Liver (tissue), 9 donors: ENCODE results near the gene COL11A2. TPM values are rescaled to one million over a fixed set of nuclear protein-coding genes. Genes with fewer than 3 reads are reported as not detected.

ENCODE experiments used
- DNase-seq: peaks from one replicate; pipeline ENCODE4 v3.0.0-alpha.2; 2017; ENCODE audit warnings: low spot score
- H3K27ac ChIP-seq, 2 donors: one replicate each; pipeline ENCODE4 v1.7.0; 2013; ENCODE audit warnings: inconsistent platforms in 2 of 2, low read length in 2 of 2, control low read depth in 1 of 2, low read depth in 1 of 2, mild to moderate bottlenecking in 1 of 2
- H3K27me3 ChIP-seq, 4 donors: one replicate each; pipeline versions ENCODE4 v1.6.1 to v1.7.0; 2013; ENCODE audit warnings: low read length in 3 of 4, inconsistent platforms in 1 of 4, mild to moderate bottlenecking in 1 of 4, moderate library complexity in 1 of 4; ENCODE audit not compliant: control insufficient read depth in 4 of 4, insufficient read depth in 4 of 4
- H3K36me3 ChIP-seq, 4 donors: one replicate each; pipeline versions ENCODE4 v1.6.1 to v1.7.0; 2013; ENCODE audit warnings: low read length in 3 of 4, mild to moderate bottlenecking in 3 of 4, low read depth in 1 of 4, moderate library complexity in 1 of 4; ENCODE audit not compliant: control insufficient read depth in 4 of 4, insufficient read depth in 3 of 4
- H3K4me1 ChIP-seq, 4 donors: one replicate each; pipeline versions ENCODE4 v1.6.1 to v1.7.0; 2013; ENCODE audit warnings: low read length in 3 of 4, mild to moderate bottlenecking in 3 of 4, moderate library complexity in 1 of 4; ENCODE audit not compliant: control insufficient read depth in 4 of 4, insufficient read depth in 4 of 4
- H3K4me3 ChIP-seq, 3 donors: one replicate each; pipeline versions ENCODE4 v1.6.1 to v1.7.0; 2013; ENCODE audit warnings: low read length in 3 of 3, control low read depth in 1 of 3, low read depth in 1 of 3, mild to moderate bottlenecking in 1 of 3
- H3K9ac ChIP-seq, 2 donors: one replicate each; pipeline ENCODE4 v1.7.0; 2013; ENCODE audit warnings: low read length in 2 of 2, mild to moderate bottlenecking in 2 of 2, moderate library complexity in 2 of 2, control low read depth in 1 of 2, low read depth in 1 of 2
- H3K9me3 ChIP-seq, 4 donors: one replicate each; pipeline versions ENCODE4 v1.6.1 to v1.7.0; 2013; ENCODE audit warnings: low read length in 3 of 4; ENCODE audit not compliant: control insufficient read depth in 4 of 4
- CTCF ChIP-seq: fragments of 150-350 bp; IDR thresholded peaks from 2 replicates; pipeline ENCODE4 v1.5.1; 2017; ENCODE audit warnings: improper control_type of control experiment, low read depth, low read length; ENCODE audit not compliant: missing input control
- EGR1 ChIP-seq, 2 donors: IDR thresholded peaks; 2 replicates each; pipeline ENCODE4 v1.6.1; 2016 to 2018; ENCODE audit warnings: antibody characterized with exemption in 2 of 2, low read depth in 2 of 2
- FOXA1 ChIP-seq: IDR thresholded peaks from 2 replicates; pipeline ENCODE4 v1.6.1; 2016; ENCODE audit warnings: antibody characterized with exemption
- GABPA ChIP-seq, 2 donors: IDR thresholded peaks in 1 of 2; conservative IDR thresholded peaks in 1 of 2; 2 replicates each; pipeline ENCODE4 v1.6.1; 2016; ENCODE audit warnings: antibody characterized with exemption in 2 of 2, mild to moderate bottlenecking in 1 of 2, moderate library complexity in 1 of 2
- HNF4A ChIP-seq, 2 donors: conservative IDR thresholded peaks; 2 replicates each; pipeline ENCODE4 v1.6.1; 2016; ENCODE audit warnings: antibody characterized with exemption in 2 of 2, mild to moderate bottlenecking in 2 of 2
- HNF4G ChIP-seq: IDR thresholded peaks from 2 replicates; pipeline ENCODE4 v1.6.1; 2016; ENCODE audit warnings: antibody characterized with exemption
- JUND ChIP-seq, 2 donors: IDR thresholded peaks; 2 replicates each; pipeline ENCODE4 v1.6.1; 2016; ENCODE audit warnings: antibody characterized with exemption in 2 of 2
- RAD21 ChIP-seq, 2 donors: IDR thresholded peaks; 2 replicates each; pipeline ENCODE4 v1.6.1; 2016; ENCODE audit warnings: antibody characterized with exemption in 2 of 2, mild to moderate bottlenecking in 2 of 2
- RXRA ChIP-seq, 2 donors: IDR thresholded peaks; 2 replicates each; pipeline ENCODE4 v1.6.1; 2017 to 2018; ENCODE audit warnings: antibody characterized with exemption in 2 of 2, mild to moderate bottlenecking in 1 of 2
- SP1 ChIP-seq: IDR thresholded peaks from 2 replicates; pipeline ENCODE4 v1.6.1; 2018; ENCODE audit warnings: antibody characterized with exemption, mild to moderate bottlenecking
- TAF1 ChIP-seq: conservative IDR thresholded peaks from 2 replicates; pipeline ENCODE4 v1.6.1; 2016; ENCODE audit warnings: antibody characterized with exemption, mild to moderate bottlenecking
- YY1 ChIP-seq: IDR thresholded peaks from 2 replicates; pipeline ENCODE4 v1.6.1; 2016; ENCODE audit warnings: antibody characterized with exemption, mild to moderate bottlenecking
- ZBTB33 ChIP-seq: IDR thresholded peaks from 2 replicates; pipeline ENCODE4 v1.6.1; 2016; ENCODE audit warnings: antibody characterized with exemption
- WGBS: extraction: QIAGEN DNeasy Blood & Tissue Kit; methylation state at CpG from one replicate; pipeline ENCODE4 v1.1.7; 2013; 5-methylcytosine and 5-hydroxymethylcytosine counted together
- polyA plus RNA-seq, 2 donors: library from polyadenylated mRNA; stranded (reverse) in 1 of 2; unstranded in 1 of 2; fragments of 200-250 nt in 1 of 2; fragments of >200 nt in 1 of 2; fragmentation: Nextera tagmentation in 1 of 2; extraction: Ambion mirVana in 1 of 2; gene quantifications; one replicate each; pipeline versions ENCODE4 v1.2.1 to v1.2.3, GENCODE V29; 2013 to 2015
- total RNA-seq, 2 donors: library from RNA; depleted of rRNA; stranded (reverse); fragments of >200 nt; gene quantifications; one replicate each; pipeline ENCODE4 v1.2.3, GENCODE V29; 2014
- TF ChIP-seq, protein P1 (sequence below): IDR thresholded peaks from 2 replicates; pipeline ENCODE4 v1.6.1; 2016; ENCODE audit warnings: antibody characterized with exemption
- TF ChIP-seq, protein P2 (sequence below): IDR thresholded peaks from 2 replicates; pipeline ENCODE4 v1.6.1; 2016; ENCODE audit warnings: antibody characterized with exemption, mild to moderate bottlenecking
- donor health status: healthy.
- donor health status: healthy.
- donor health status: healthy.
- donor health status: healthy.
- donor health status: healthy.

Gene COL11A2
- total and polyA plus RNA-seq, 4 donors = 0.15 to 0.59 (median 0.27) TPM

- TF ChIP-seq RXRA (IDR thresholded peaks at IDR 0.05) (no peak), EGR1 (IDR thresholded peaks at IDR 0.05; ENCODE audit: low read depth in 2 of 2) (no peak), RAD21 (IDR thresholded peaks at IDR 0.05) (no peak)
- 70% methylated on average over 8 of the region's 8 CpGs for WGBS
Observed at GRCh38 chr6:33139596-33140206, 52.6 kb downstream of the COL11A2 start.

GRCh38 chr6:33136310-33136900 is 55.9 kb downstream of the COL11A2 start:
- no peaks in the 10 kb centered on the region for H3K4me1 ChIP-seq
- no peaks in the 10 kb centered on the region for H3K27me3 ChIP-seq
- no peak overlapping the region for H3K27ac ChIP-seq
- WGBS = 58% methylated on average over 4 of the region's 4 CpGs
- TF ChIP-seq, protein P1, sequence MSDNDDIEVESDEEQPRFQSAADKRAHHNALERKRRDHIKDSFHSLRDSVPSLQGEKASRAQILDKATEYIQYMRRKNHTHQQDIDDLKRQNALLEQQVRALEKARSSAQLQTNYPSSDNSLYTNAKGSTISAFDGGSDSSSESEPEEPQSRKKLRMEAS = no peak
- TF ChIP-seq RAD21 (IDR thresholded peaks at IDR 0.05) (no peak), HNF4A (conservative IDR thresholded peaks at IDR 0.05) (no peak), TAF1 (no peak), EGR1 (IDR thresholded peaks at IDR 0.05; ENCODE audit: low read depth in 2 of 2) (no peak), GABPA (IDR thresholded peaks at IDR 0.05 in 1 of 2, conservative IDR thresholded peaks at IDR 0.05 in 1 of 2) (no peak), FOXA1 (no peak), JUND (IDR thresholded peaks at IDR 0.05) (no peak), HNF4G (no peak), ZBTB33 (no peak), SP1 (no peak), YY1 (no peak), CTCF (no peak)
- TF ChIP-seq, protein P2, sequence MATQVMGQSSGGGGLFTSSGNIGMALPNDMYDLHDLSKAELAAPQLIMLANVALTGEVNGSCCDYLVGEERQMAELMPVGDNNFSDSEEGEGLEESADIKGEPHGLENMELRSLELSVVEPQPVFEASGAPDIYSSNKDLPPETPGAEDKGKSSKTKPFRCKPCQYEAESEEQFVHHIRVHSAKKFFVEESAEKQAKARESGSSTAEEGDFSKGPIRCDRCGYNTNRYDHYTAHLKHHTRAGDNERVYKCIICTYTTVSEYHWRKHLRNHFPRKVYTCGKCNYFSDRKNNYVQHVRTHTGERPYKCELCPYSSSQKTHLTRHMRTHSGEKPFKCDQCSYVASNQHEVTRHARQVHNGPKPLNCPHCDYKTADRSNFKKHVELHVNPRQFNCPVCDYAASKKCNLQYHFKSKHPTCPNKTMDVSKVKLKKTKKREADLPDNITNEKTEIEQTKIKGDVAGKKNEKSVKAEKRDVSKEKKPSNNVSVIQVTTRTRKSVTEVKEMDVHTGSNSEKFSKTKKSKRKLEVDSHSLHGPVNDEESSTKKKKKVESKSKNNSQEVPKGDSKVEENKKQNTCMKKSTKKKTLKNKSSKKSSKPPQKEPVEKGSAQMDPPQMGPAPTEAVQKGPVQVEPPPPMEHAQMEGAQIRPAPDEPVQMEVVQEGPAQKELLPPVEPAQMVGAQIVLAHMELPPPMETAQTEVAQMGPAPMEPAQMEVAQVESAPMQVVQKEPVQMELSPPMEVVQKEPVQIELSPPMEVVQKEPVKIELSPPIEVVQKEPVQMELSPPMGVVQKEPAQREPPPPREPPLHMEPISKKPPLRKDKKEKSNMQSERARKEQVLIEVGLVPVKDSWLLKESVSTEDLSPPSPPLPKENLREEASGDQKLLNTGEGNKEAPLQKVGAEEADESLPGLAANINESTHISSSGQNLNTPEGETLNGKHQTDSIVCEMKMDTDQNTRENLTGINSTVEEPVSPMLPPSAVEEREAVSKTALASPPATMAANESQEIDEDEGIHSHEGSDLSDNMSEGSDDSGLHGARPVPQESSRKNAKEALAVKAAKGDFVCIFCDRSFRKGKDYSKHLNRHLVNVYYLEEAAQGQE = no peak
- DNase-seq = no peak
- H3K9me3 ChIP-seq = no peaks in the 10 kb centered on the region
- H3K36me3 ChIP-seq = no peaks in the 10 kb centered on the region
- no peak overlapping the region for H3K9ac ChIP-seq
- H3K4me3 ChIP-seq = no peak overlapping the region

More at GRCh38 chr6:33139596-33140206, 52.6 kb downstream of the COL11A2 start:
- no peak overlapping the region for H3K27ac ChIP-seq
- H3K36me3 ChIP-seq = no peaks in the 10 kb centered on the region
- H3K9me3 ChIP-seq = no peaks in the 10 kb centered on the region
- H3K9ac ChIP-seq = no peak overlapping the region
- H3K4me3 ChIP-seq = no peak overlapping the region
- no peaks in the 10 kb centered on the region for H3K4me1 ChIP-seq
- H3K27me3 ChIP-seq = peaks cover 0 to 2% (median 0%) of the 10 kb centered on the region in 4 donors
- DNase-seq = no peak
